ENCODE measurements around the gene RLN3. TPM values are rescaled to one million over a fixed set of nuclear protein-coding genes. Genes with fewer than 3 reads are reported as not detected.
A peak's percentile ranks its signal among the peaks of the same experiment; 100 is the strongest.

RLN3 gene
- total RNA-seq, 3 donors from 2014 or later, result not detected

GRCh38 chr19:13984186-13984585, 43.8 kb upstream of the RLN3 start:
- Histone ChIP-seq H3K4me1 (ENCODE audit: low read depth) (peaks cover 6% of the 10 kb centered on the region), H3K36me3 (ENCODE audit: low read depth) (no peaks in the 10 kb centered on the region), H3K4me3 (no peak overlapping the region), H3K9me3 (no peaks in the 10 kb centered on the region)
- DNase-seq (no peak), ATAC-seq (no peak)
- intact Hi-C loops (cut with DNase I, micrococcal nuclease), result no loop called here
- no peak for TF ChIP-seq CTCF (IDR thresholded peaks at IDR 0.05)

GRCh38 chr19:13984875-13985741, 42.8 kb upstream of the RLN3 start:
- Histone ChIP-seq H3K4me1 (ENCODE audit: low read depth) (peaks cover 2% of the 10 kb centered on the region), H3K4me3 (no peak overlapping the region), H3K36me3 (ENCODE audit: low read depth) (no peaks in the 10 kb centered on the region), H3K9me3 (no peaks in the 10 kb centered on the region)
- ATAC-seq (peak; percentile 3), DNase-seq (no peak)
- intact Hi-C loops (cut with DNase I, micrococcal nuclease), result no loop called here
- no peak for TF ChIP-seq CTCF (IDR thresholded peaks at IDR 0.05)

GRCh38 chr19:13985771-13986347, 42.1 kb upstream of the RLN3 start:
- Histone ChIP-seq H3K36me3 (ENCODE audit: low read depth) (no peaks in the 10 kb centered on the region), H3K9me3 (no peaks in the 10 kb centered on the region), H3K4me1 (ENCODE audit: low read depth) (peaks cover 2% of the 10 kb centered on the region), H3K4me3 (no peak overlapping the region)
- intact Hi-C loops (cut with DNase I, micrococcal nuclease), result no loop called here
- DNase-seq (no peak), ATAC-seq (peak; percentile 15)
- TF ChIP-seq CTCF (IDR thresholded peaks at IDR 0.05), result no peak

- Histone ChIP-seq H3K4me1 (ENCODE audit: low read depth) (peaks cover 2% of the 10 kb centered on the region), H3K9me3 (no peaks in the 10 kb centered on the region), H3K4me3 (no peak overlapping the region), H3K36me3 (ENCODE audit: low read depth) (no peaks in the 10 kb centered on the region)
- ATAC-seq (peak; percentile 83), DNase-seq (peak; percentile 84 to 96 (median 88))
- intact Hi-C loops (cut with DNase I, micrococcal nuclease), result no loop called here
- TF ChIP-seq CTCF (IDR thresholded peaks at IDR 0.05), result no peak
These were observed 41.5 kb upstream of the RLN3 start for GRCh38 chr19:13986348-13986904.

GRCh38 chr19:13987101-13987890, 40.7 kb upstream of the RLN3 start:
- Histone ChIP-seq H3K4me1 (ENCODE audit: low read depth) (peaks cover 2% of the 10 kb centered on the region), H3K9me3 (no peaks in the 10 kb centered on the region), H3K4me3 (no peak overlapping the region), H3K36me3 (ENCODE audit: low read depth) (no peaks in the 10 kb centered on the region)
- ATAC-seq, result no peak
- no peak for DNase-seq
- TF ChIP-seq CTCF (IDR thresholded peaks at IDR 0.05), result no peak
- intact Hi-C loops (cut with DNase I, micrococcal nuclease), result no loop called here

All from mucosa of descending colon (tissue), 3 donors.